ES-I3 (cell line): ENCODE results near the gene NFIA.

Source experiments
- H3K36me3 ChIP-seq: 2 replicates; pipeline ENCODE4 v1.6.1; 2013; ENCODE audit warnings: mild to moderate bottlenecking, low read length, control low read depth, moderate library complexity; ENCODE audit not compliant: insufficient read depth
- H3K4me1 ChIP-seq: 2 replicates; pipeline ENCODE4 v1.6.1; 2013; ENCODE audit warnings: mild to moderate bottlenecking, control low read depth, low read length; ENCODE audit not compliant: insufficient read depth
- H3K9ac ChIP-seq: 2 replicates; pipeline ENCODE4 v1.6.1; 2013; ENCODE audit warnings: low read depth, mild to moderate bottlenecking, low read length, moderate library complexity
- H3K9me3 ChIP-seq: 2 replicates; pipeline ENCODE4 v1.6.1; 2013; ENCODE audit warnings: mild to moderate bottlenecking, low read length, moderate library complexity; ENCODE audit not compliant: control insufficient read depth, insufficient read depth

NFIA gene

DNA sequence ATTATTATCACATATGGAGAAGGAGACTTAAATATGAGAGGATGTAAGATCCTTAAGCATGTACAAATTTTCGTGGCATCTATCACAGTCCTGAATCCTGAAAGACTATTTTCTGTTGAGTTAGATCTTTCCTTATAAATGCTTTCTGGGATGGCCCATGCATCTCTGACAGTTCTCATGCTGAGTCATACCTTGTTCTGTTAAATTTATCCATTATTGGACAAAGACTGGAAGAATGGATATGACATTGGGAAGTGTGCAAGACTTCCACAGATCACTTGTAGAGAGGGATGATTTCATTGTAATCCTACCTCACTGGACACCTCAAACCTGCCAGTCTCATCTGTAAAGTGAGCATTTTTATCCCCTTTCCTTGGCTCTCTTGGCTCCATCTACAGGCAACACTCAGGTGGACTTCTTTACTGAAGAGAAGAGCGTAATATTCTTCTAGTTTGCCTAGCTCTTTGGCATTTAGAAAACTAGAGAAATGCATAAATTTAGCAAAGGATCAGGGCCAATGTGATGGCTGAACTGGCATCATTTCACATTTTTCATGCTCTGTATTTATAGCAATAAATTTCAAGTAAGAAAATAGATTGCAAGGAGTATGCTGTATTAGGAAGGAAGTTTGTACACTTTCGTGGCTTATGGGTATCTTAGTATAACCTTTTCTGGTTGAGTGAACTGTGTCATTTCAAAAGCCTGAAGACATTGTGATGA, 128.2 kb downstream of the NFIA start:
- Histone ChIP-seq H3K36me3 (no peaks in the 10 kb centered on the region), H3K4me1 (no peaks in the 10 kb centered on the region), H3K9ac (no peak overlapping the region), H3K9me3 (no peaks in the 10 kb centered on the region)

- Histone ChIP-seq H3K9ac (no peak overlapping the region), H3K36me3 (no peaks in the 10 kb centered on the region), H3K9me3 (no peaks in the 10 kb centered on the region), H3K4me1 (no peaks in the 10 kb centered on the region)
These were observed 131.1 kb downstream of the NFIA start for GRCh38 chr1:61213245-61214011.

GRCh38 chr1:61215119-61215518, 132.8 kb downstream of the NFIA start:
- Histone ChIP-seq H3K36me3 (no peaks in the 10 kb centered on the region), H3K9me3 (no peaks in the 10 kb centered on the region), H3K4me1 (no peaks in the 10 kb centered on the region), H3K9ac (no peak overlapping the region)

- Histone ChIP-seq H3K9ac (no peak overlapping the region), H3K9me3 (no peaks in the 10 kb centered on the region), H3K4me1 (no peaks in the 10 kb centered on the region), H3K36me3 (no peaks in the 10 kb centered on the region)
These were observed 133.4 kb downstream of the NFIA start for GRCh38 chr1:61215676-61216289.

DNA sequence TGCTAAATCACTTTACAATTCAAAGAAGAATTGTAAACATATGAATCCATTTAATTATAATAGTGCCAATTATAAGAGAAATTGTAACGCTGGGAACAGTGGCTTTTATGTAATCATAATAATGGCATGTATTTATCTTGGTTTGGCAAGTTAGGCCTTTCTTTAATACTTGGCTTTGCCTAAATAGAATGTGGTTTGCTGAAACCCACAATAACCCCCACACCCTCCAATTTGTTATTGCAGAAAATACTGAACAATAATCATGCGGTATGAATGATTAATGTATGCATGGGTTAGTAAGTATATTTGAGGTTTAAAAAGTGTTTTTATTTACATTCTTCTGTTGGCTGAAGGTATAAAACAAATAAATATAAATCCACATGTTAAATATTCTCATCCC, 138.2 kb downstream of the NFIA start:
- no peak overlapping the region for H3K9ac ChIP-seq
- H3K4me1 ChIP-seq: peaks cover 3% of the 10 kb centered on the region; the same call in 1 of the 2 replicates
- no peaks in the 10 kb centered on the region for H3K36me3 ChIP-seq
- H3K9me3 ChIP-seq: no peaks in the 10 kb centered on the region

GRCh38 chr1:61221642-61222041, 139.3 kb downstream of the NFIA start:
- no peaks in the 10 kb centered on the region for H3K36me3 ChIP-seq
- H3K9me3 ChIP-seq: no peaks in the 10 kb centered on the region
- peaks cover 3% of the 10 kb centered on the region; the same call in 1 of the 2 replicates for H3K4me1 ChIP-seq
- no peak overlapping the region for H3K9ac ChIP-seq

DNA sequence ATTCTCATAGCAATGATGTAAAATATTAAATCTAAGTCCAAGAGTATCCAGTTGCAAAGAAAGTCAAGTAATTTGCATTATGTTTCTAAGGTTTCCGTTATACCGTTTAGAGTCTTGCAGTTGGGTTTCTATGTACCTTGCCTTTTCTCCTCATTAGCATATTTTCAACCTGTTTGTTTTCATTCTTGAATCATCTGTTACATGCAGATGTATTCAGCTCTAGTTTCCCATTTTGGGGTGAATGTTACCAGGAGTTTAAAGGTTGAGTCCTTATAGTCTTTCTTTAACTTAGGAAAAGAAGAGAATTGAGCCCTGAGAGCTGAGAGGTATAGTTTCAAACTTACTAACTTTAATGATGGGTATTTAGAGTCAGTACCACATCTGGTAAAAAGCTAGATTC, 139.9 kb downstream of the NFIA start:
- Histone ChIP-seq H3K4me1 (peaks cover 3% of the 10 kb centered on the region; the same call in 1 of the 2 replicates), H3K9me3 (no peaks in the 10 kb centered on the region), H3K9ac (no peak overlapping the region), H3K36me3 (no peaks in the 10 kb centered on the region)

DNA sequence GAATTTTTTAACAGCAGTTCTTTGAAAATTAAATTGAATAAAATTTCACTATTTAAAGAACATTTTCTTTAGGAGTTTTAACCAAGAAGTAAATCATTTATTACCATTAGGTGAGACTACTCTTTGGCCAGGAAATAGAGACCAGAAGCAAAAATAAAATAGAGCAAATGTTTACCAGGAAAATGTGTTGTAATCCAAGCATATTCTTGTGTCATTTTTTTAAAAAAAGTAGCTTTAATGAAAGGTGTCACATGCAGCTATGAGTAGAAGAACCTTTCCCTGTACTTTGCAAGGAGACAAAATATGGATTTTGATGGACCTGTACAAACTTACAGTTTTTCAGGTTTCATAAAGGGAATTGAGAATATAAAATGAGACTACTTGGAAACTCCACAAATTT, 140.8 kb downstream of the NFIA start:
- Histone ChIP-seq H3K9ac (no peak overlapping the region), H3K9me3 (no peaks in the 10 kb centered on the region; the same call in 1 of the 2 replicates), H3K4me1 (peaks cover 3% of the 10 kb centered on the region; the same call in 1 of the 2 replicates), H3K36me3 (no peaks in the 10 kb centered on the region)

GRCh38 chr1:61224609-61225008, 142.2 kb downstream of the NFIA start:
- peaks cover 3% of the 10 kb centered on the region; the same call in 1 of the 2 replicates for H3K4me1 ChIP-seq
- no peaks in the 10 kb centered on the region; the same call in 1 of the 2 replicates for H3K9me3 ChIP-seq
- no peak overlapping the region for H3K9ac ChIP-seq
- no peaks in the 10 kb centered on the region for H3K36me3 ChIP-seq

DNA sequence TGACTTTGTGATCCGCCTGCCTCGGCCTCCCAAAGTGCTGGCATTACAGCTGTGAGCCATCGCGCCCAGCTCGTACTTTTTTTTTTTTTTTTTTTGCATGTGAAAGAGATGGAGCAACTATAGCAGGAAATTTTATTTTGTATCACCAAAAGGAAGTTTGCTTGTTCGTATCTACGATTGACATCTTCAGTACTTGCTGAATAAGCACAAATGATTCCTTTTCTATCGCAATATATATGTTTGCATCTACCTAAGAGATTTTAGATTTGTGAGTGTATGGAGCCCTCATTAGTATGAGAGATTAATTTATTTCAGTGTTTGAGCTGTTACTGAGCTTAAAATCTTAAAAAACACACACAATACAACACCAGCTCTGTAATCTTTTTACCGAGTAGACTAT, 143.1 kb downstream of the NFIA start:
- H3K4me1 ChIP-seq: peaks cover 3% of the 10 kb centered on the region; the same call in 1 of the 2 replicates
- H3K9me3 ChIP-seq: no peaks in the 10 kb centered on the region; the same call in 1 of the 2 replicates
- no peak overlapping the region for H3K9ac ChIP-seq
- no peaks in the 10 kb centered on the region for H3K36me3 ChIP-seq

DNA sequence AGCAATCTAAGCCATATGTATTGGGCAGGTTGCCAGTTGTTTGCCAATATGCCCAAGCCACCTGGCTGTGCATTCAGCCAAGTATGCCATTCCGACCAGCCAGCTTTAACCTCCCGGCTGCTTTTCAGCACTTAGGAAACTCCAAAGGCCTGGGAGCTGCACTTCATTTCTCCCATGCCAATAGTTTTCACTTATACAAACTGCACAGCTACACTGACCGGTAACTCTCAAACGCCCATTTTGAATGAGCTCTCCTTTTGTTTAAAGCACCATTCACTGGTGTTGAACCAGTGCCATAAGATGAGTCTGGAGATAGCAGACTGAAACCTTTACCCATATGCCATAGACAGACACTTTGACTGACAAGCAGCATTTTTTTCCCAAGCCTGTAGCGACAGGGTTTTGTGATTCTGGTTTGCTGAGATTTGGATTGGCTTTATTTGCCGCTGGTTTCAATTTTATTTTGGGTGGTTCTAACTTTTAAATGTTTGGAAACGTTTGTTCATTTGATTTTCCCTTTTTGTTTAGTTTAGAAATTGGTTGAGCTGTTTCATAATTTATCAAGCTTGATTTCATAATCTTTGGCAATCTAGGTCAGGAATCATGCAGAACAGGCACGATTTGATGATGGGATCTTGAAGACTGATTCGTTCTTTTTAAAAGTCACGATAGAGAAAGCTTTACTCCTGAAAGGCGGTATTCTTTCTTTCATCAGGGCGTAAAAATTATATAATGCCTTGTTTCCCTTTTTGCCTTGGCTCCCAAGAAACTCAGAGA, 144.6 kb downstream of the NFIA start:
- Histone ChIP-seq H3K4me1 (peaks cover 3% of the 10 kb centered on the region; the same call in 1 of the 2 replicates), H3K9ac (no peak overlapping the region), H3K36me3 (no peaks in the 10 kb centered on the region), H3K9me3 (no peaks in the 10 kb centered on the region; the same call in 1 of the 2 replicates)

DNA sequence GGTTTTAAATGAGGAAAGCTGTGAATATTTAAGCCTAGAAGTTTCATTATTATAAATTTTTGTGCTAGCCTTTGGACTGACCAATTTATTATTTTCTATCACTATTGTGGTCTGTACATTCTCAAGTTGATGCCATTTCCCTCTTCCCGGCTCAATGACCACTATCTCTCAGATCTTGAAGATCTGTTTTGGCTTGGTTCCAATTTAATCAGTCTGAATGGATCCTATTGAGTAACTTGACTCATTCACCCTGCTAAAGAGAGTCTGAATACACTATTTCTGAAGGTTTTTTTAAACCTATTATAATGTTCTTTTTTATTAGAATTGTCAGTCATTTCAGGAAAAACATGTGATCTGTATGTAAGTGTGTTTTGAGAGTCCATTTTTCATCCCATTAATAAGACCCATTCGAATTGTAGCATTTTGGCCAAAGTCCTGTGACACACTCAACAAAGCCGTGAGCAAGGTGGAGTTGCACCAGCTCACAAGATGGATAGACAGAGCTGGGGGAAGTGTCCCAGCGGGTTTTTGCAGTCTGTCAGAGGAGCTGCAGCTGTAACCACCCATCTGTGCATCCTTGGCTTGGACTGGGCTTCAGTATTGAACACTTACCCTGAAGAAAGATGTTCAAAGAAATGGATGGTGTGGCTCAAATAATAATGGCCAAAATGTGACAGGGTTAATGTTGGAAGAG, 145.6 kb downstream of the NFIA start:
- Histone ChIP-seq H3K9ac (no peak overlapping the region), H3K4me1 (no peaks in the 10 kb centered on the region), H3K36me3 (no peaks in the 10 kb centered on the region), H3K9me3 (no peaks in the 10 kb centered on the region; the same call in 1 of the 2 replicates)

- no peak overlapping the region for H3K9ac ChIP-seq
These were observed 148.2 kb downstream of the NFIA start for GRCh38 chr1:61230523-61230922.

More at GRCh38 chr1:61230523-61230922, 148.2 kb downstream of the NFIA start:
- Histone ChIP-seq H3K9me3 (no peaks in the 10 kb centered on the region; the same call in 1 of the 2 replicates), H3K36me3 (no peaks in the 10 kb centered on the region; the same call in 1 of the 2 replicates), H3K4me1 (0 out of 2 replicates have a peak, but pooled peaks cover 2% of the 10 kb centered on the region)
